RWPE1 (cell line): Measurements from ENCODE around the gene TNRC6B.
"Not testable (repeated sequence)": the region's sequence is repeated elsewhere in the genome, so short reads cannot be mapped to it uniquely, and the experiment has no call there.

ENCODE experiments used
- CTCF ChIA-PET: fragments of 350-600 bp; sonication (Branson Sonifier 250); formaldehyde crosslinking; extraction: SDS; loops from one replicate; lab custom pipeline; 2021; lab: Yijun Ruan, JAX
- POLR2A ChIA-PET: fragments of 400-600 bp; formaldehyde crosslinking; extraction: SDS; loops from one replicate; lab custom pipeline; 2020; ENCODE audit warnings: antibody characterized with exemption; ENCODE audit not compliant: low non-redundant PET; lab: Yijun Ruan, JAX
- DNase-seq: peaks from one replicate; pipeline ENCODE4 v3.0.0; 2012; ENCODE audit warnings: low spot score
- H3K27ac ChIP-seq: fragments of 450-650 bp; 2 replicates; pipeline ENCODE4 v1.5.1; 2017
- TF ChIP-seq, protein P1 (sequence below): fragments of 450-650 bp; conservative IDR thresholded peaks from 2 replicates; pipeline ENCODE4 v1.5.1; 2017; ENCODE audit warnings: low read depth, mild to moderate bottlenecking

The TNRC6B gene

DNA sequence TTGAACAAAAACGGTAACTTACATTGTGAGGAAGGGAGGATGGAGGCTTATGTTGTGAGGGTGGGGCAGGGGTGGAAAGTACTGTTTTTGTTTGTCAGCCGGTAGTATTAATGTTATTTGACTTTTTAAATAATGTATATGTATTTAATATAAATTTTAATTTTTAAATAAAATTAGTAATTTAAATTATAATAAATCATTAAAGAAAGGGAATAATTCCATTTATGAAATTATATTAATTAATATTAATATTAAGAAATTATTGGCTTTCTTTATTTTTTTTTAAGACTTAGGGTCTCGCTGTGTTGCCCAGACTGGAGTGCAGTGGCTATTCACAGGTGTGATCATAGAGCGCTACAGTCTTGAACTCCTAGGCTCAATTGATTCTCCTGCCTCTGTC lies 24.0 kb upstream of the TNRC6B start:
- TF ChIP-seq, protein P1, sequence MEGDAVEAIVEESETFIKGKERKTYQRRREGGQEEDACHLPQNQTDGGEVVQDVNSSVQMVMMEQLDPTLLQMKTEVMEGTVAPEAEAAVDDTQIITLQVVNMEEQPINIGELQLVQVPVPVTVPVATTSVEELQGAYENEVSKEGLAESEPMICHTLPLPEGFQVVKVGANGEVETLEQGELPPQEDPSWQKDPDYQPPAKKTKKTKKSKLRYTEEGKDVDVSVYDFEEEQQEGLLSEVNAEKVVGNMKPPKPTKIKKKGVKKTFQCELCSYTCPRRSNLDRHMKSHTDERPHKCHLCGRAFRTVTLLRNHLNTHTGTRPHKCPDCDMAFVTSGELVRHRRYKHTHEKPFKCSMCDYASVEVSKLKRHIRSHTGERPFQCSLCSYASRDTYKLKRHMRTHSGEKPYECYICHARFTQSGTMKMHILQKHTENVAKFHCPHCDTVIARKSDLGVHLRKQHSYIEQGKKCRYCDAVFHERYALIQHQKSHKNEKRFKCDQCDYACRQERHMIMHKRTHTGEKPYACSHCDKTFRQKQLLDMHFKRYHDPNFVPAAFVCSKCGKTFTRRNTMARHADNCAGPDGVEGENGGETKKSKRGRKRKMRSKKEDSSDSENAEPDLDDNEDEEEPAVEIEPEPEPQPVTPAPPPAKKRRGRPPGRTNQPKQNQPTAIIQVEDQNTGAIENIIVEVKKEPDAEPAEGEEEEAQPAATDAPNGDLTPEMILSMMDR = no peak
- POLR2A ChIA-PET = no interaction called here
- no peak overlapping the region for H3K27ac ChIP-seq
- no peak for DNase-seq
- CTCF ChIA-PET = no interaction called here

DNA sequence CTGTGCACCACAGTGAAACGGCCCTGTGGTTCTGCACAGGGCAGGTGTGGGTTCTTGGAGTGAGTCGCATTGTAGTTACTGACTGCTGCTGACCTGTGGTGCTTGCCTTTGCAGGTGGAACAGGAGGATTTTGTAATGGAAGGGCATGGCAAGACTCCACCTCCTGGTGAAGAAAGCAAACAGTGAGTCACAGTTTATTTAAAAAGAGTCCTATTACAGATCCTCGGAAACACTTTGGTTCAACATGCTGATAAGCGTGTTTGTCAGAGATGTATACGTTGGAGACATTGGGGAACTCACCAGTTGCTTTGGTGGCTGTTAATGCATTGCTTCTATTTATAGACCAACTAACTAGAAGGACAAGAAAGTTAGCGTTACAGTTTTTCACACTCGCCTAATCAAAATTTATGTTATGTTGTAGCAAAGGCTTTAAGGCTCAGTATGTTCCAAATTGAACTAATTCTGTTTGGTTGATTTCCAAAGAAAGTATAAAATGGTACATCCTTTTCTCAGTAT lies 21.7 kb upstream of the TNRC6B start:
- TF ChIP-seq, protein P1 = peak; percentile 34; the same call in 1 of the 2 replicates
- peak; percentile 60 for DNase-seq
- ChIA-PET POLR2A (no interaction called here), CTCF (no interaction called here)
- H3K27ac ChIP-seq = peak overlapping the region; percentile 41; the same call in 1 of the 2 replicates

DNA sequence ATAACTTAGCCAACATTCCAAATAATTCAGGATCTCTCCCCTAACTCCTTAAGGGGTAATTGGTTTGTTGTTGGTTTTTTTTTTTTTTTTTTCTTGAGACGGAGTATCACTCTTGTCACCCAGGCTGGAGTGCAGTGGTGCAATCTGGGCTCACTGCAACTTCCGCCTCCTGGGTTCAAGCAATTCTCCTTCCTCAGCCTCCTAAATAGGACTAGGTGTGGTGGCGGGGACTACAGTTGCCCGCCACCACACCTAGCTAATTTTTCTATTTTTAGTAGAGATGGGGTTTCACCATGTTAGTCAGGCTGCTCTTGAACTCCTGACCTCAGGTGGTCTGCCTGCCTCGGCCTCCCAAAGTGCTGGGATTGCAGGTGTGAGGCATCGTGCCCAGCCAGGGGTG lies 21.0 kb upstream of the TNRC6B start:
- CTCF ChIA-PET = not testable (repeated sequence)

DNA sequence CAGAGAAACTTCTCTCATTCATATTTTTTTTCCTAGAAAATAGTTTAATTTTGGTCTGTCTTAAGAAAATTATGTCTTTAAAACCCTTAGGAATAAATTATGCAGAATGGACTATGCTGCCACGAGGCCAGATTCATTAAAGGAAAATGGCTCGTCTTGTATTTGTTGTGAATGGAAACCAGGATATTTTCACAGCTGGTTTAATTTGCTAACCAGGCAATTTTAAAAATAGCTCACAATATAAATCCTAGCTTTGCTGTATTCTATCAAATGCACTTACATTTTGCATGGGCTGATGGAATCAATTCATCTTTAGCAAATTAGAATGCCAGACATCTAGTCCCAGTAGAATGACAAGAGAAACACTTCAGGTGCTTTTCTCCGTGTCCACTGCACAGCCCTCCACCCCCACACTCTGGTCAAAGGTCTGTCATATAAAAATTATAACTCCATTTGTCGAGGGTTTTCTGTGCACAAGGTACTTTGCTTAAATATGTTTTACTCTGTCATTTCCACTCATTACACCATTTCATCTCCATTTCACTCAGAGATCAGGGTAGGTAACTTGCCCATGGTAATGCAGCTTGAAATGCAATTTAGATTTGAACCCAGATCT lies 20.3 kb upstream of the TNRC6B start:
- TF ChIP-seq, protein P1 = no peak
- no peak for DNase-seq
- no peak overlapping the region for H3K27ac ChIP-seq
- ChIA-PET CTCF (no interaction called here), POLR2A (no interaction called here)

More for the DNA sequence above, 21.0 kb upstream of the TNRC6B start:
- H3K27ac ChIP-seq, POLR2A ChIA-PET, DNase-seq: not testable (repeated sequence)

DNA sequence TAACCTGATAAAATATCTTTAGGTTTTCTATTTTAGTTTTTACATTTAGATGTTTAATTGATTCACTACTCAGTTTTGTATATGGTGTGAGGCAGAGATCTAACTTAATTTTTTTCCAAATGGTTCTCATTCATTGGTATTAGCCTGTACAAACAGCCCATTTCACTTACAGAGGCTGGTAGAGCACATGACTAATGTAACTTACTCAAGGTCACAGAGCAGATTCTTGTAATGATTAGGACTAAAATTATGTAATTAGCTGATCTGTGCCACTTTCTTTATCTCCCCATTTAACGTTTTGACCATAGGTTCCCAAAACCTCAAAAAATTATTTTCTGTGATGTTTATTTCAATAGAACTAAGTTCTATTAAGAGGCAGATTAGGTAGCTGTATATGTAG lies 16.5 kb upstream of the TNRC6B start:
- no peak overlapping the region for H3K27ac ChIP-seq
- TF ChIP-seq, protein P1 = no peak
- ChIA-PET CTCF (no interaction called here), POLR2A (no interaction called here)
- no peak for DNase-seq

DNA sequence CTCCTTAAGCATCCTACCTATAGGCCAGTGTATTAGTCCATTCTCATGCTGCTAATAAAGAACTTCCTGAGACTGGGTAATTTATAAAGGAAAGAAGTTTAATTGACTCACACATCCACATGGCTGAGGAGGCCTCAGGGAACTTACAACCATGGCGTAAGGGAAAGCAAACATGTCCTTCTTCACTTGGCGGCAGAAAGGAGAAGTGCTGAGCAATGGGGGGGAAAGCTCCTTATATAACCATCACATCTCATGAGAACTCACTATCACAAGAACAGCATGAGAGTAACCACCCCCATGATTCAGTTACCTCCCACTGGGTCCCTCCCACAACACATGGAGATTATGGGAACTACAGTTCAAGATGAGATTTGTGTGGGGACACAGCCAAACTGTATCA lies 12.2 kb upstream of the TNRC6B start:
- POLR2A ChIA-PET, CTCF ChIA-PET, DNase-seq, H3K27ac ChIP-seq: not testable (repeated sequence)

DNA sequence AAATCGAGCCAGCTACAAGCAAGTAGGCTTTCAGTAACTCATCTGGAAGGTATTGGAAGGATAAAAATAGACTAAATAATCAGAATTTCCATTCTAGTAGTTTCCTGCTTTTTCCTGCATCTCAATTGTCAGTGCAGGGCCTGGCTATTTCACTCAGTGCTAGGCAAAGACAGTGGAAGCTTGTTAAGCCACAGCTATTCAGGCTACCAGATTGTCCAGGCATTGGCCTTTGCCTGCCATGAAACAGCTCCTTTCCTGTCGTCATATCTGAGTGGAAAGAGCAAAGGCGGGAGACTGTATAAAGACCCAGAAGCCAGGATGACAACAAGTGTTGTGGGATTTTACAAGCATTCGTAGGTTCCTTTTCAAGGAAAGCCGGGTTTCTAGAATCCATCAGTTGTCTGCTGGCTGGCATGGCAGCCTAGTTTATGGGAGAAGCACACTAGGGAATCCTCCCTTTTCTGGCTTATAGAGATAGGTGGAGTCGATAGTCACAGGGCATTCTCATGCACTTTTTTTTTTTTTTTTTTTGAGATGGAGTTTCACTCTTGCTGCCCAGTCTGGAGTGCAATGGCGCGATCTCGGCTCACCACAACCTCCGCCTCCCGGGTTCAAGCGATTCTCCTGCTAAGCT lies 2.0 kb upstream of the TNRC6B start:
- H3K27ac ChIP-seq = peak overlapping the region; percentile 82

More for the DNA sequence above, 2.0 kb upstream of the TNRC6B start:
- DNase-seq = no peak
- TF ChIP-seq, protein P1 = no peak
- ChIA-PET CTCF (interaction anchor here (0.6 kb wide), 1 partner anchor 151 kb away, joined by 3 read pairs; no protein-coding TSS in a partner anchor), POLR2A (no interaction called here)
